ENCODE data around the gene ALG14. TPM values are rescaled to one million over a fixed set of nuclear protein-coding genes. Genes with fewer than 3 reads are reported as not detected.

ALG14 gene
- total RNA-seq, 1 donor from 2014 or later: 5.0 TPM

DNA sequence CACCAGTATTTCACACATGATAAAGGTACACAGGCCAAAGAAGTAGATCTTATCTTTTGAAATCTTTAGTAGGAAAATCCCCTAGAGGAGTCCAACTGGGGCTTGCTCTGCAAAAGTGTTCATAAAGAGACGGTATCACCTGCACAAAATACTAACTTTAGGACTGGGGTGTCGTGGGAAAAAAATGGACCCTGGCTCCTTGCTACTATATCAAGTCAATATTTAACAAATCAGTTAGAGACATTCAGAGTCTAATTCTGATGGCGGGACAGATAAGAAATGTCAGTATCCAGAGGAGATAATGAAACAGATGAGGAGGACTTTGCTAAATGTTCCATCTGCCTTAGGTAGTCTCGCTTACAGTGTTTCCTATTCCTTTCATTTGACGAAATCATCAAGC, 120.2 kb downstream of the ALG14 start:
- Mint-ChIP-seq H3K27ac (no peak overlapping the region), H3K36me3 (no peaks in the 10 kb centered on the region), H3K27me3 (no peaks in the 10 kb centered on the region), H3K4me3 (no peak overlapping the region), H3K9me3 (peaks cover 6% of the 10 kb centered on the region), H3K4me1 (ENCODE audit: unreplicated experiment) (peaks cover 52% of the 10 kb centered on the region)
- no peak for TF ChIP-seq CTCF (conservative IDR thresholded peaks at IDR 0.05)
- no peak for DNase-seq (ENCODE audit: extremely low spot score, unreplicated experiment)

- no peaks in the 10 kb centered on the region for H3K36me3 Mint-ChIP-seq
- H3K9me3 Mint-ChIP-seq: peaks cover 6% of the 10 kb centered on the region
- no peak overlapping the region for H3K27ac Mint-ChIP-seq
- no peak overlapping the region for H3K4me3 Mint-ChIP-seq
- TF ChIP-seq CTCF (conservative IDR thresholded peaks at IDR 0.05): no peak
- no peaks in the 10 kb centered on the region for H3K27me3 Mint-ChIP-seq
- DNase-seq (ENCODE audit: extremely low spot score, unreplicated experiment): no peak
- peaks cover 60% of the 10 kb centered on the region for H3K4me1 Mint-ChIP-seq (ENCODE audit: unreplicated experiment)
Observed at GRCh38 chr1:94951509-94952208, 121.1 kb downstream of the ALG14 start.

DNA sequence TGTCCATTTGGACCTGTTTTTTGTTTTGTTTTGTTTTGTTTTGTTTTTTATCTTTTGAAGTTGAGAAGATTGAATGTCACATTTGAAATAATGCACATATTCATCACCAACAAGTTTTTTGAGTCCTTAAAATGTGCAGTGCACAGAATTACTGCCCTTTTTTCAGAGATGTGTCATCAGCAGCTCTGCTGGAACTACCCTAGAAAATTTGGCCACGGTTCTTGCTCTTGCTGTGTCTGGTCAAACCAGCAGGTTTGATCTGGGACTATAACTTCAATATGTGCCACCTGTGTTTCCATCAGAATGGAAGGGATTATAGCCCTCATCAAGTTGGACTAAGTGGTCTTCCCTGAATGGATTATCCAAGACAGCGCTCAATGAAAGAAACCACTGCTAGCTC, 121.7 kb downstream of the ALG14 start:
- H3K9me3 Mint-ChIP-seq: peaks cover 4% of the 10 kb centered on the region
- H3K4me3 Mint-ChIP-seq: no peak overlapping the region
- no peak overlapping the region for H3K27ac Mint-ChIP-seq
- DNase-seq (ENCODE audit: extremely low spot score, unreplicated experiment): no peak
- peaks cover 60% of the 10 kb centered on the region for H3K4me1 Mint-ChIP-seq (ENCODE audit: unreplicated experiment)
- H3K27me3 Mint-ChIP-seq: no peaks in the 10 kb centered on the region
- H3K36me3 Mint-ChIP-seq: no peaks in the 10 kb centered on the region
- no peak for TF ChIP-seq CTCF (conservative IDR thresholded peaks at IDR 0.05)

DNA sequence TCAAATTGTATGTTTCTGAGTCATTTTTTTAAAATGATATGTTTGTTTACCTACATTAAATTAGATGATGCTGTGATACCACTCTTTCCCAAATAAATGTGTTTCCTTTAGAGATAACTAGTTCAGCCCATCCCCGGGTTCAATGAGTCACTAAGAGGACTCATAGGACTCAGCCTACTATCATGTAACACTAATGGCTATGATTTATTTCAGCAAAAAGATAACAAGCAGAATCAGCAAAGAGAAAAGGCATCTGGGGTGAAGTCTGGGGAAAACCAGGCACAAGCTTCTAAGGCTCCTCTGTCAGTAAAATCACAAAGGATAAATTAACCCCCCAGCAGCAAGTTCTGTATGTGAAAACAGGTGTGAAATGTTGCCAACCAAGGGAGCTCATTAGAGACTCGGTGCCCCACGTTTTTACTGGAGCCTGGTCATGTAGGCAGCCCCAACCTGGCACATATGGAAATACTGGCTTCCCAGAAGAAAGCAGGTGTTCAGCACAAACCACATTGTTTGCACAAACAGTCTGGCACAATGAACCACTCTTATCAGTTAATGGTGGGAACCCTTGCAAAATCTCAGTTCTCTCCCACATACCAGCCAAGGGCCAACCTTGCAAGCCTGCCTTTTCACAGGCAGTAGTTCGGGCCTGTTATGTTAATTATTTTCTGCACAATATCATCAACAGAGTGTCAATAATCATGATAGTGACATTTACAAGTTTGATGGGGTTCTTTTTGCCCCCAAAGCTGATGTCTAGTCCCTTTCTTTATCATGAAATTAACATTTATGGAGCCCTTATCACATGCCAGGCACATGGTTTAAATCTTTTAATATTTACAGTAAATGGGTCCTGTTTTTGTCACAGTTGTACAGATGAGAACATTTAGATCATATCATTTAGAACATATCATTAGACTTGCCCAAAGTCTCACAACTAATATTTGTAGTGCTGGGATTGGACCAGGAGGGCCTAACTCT, 122.8 kb downstream of the ALG14 start:
- Mint-ChIP-seq H3K27me3 (no peaks in the 10 kb centered on the region), H3K9me3 (no peaks in the 10 kb centered on the region), H3K4me1 (ENCODE audit: unreplicated experiment) (peaks cover 52% of the 10 kb centered on the region), H3K4me3 (no peak overlapping the region), H3K27ac (peak overlapping the region; percentile 6), H3K36me3 (no peaks in the 10 kb centered on the region)
- DNase-seq (ENCODE audit: extremely low spot score, unreplicated experiment): no peak
- TF ChIP-seq CTCF (conservative IDR thresholded peaks at IDR 0.05): no peak

DNA sequence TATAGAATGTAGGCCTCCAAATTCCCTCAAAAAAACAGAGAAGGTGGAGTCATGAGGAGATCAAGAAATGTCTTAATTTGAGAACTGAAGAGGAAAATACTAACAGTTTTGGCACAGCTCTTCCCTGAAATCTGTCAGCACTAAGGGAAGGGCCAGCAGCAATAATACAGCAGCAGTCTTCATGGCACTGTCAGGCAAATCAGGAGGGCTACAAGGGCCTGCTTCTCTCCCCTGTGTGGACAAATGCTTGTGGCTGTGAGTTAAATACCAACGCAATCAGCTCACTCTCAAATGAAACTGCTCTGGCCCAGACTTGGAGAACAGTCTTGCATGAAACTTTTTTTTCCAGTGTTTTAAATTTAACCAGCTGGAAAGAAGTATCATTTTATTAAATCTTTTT, 125.3 kb downstream of the ALG14 start:
- H3K9me3 Mint-ChIP-seq: no peaks in the 10 kb centered on the region
- no peak for DNase-seq (ENCODE audit: extremely low spot score, unreplicated experiment)
- no peaks in the 10 kb centered on the region for H3K36me3 Mint-ChIP-seq
- peaks cover 33% of the 10 kb centered on the region for H3K4me1 Mint-ChIP-seq (ENCODE audit: unreplicated experiment)
- TF ChIP-seq CTCF (conservative IDR thresholded peaks at IDR 0.05): no peak
- H3K4me3 Mint-ChIP-seq: no peak overlapping the region
- no peak overlapping the region for H3K27ac Mint-ChIP-seq
- no peaks in the 10 kb centered on the region for H3K27me3 Mint-ChIP-seq
